ENCODE data around the gene FOSL2. TPM values are rescaled to one million over a fixed set of nuclear protein-coding genes. Genes with fewer than 3 reads are reported as not detected.

The FOSL2 gene
- polyA plus RNA-seq, 3 donors: 19.3 to 174 (median 113) TPM

DNA sequence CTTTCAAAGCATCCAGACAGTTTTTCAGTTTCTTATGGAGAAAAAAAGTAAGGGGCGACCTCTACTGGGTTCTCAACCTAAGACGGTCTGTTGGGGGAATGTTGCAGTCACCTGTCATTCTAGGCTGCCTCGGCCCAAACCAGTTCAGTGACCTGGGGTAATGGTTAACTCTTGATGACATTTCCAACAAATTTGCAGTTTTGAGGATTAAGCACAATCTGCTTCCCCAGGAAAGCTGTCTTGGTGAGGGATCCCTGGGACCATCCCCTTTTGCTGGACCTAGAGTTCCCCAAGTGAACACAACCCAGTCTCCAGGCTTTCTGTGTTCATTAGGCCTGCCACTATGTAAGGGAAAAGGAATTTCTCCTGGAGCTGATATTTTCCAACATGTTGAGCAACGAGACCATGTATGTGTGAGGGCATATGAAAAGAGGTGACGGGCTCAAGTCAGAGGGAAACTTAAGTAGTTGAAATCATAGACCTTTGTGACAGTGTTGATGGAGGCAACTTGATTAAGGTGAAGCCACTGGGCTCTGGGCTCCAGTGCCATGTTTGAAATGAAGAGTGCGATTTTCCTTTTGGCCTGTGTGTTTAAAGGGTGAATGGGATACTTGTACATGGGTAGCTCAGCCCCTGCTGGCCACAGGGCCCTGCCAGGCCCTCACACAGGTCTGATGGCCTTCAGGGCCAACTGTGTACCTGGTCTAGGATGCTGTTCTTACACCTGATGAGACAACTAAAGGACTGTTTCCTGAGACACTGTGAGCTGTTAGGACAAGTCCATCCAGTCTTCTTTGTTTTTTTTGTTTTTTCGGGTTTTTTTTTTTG lies 27.0 kb downstream of the FOSL2 start:
- no peak overlapping the region for H3K27ac ChIP-seq (ENCODE audit: low read depth, low read length)

DNA sequence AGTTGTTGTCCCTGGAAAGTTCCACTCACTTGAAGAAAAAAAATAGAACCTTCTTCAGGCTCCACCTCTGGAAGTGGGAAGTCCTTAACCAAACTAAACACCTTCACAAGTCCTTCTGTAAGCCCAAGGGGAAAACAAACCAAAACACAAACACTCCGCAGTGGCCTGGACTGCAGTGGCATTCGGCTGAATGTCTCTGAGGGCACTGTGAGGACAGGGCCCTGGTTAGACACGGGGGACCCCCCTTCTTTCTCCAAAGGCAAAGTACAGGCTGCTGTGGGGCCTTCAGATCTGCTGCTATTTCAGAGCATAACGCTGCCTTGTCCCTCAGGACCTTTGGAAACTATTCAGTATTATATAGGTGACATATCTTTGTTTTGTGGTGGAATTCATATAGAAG lies 28.1 kb downstream of the FOSL2 start:
- 72 to 79% (median 77%) methylated on average over 4 of the region's 4 CpGs for WGBS, 3 donors
- H3K27ac ChIP-seq (ENCODE audit: low read depth, low read length): no peak overlapping the region

More for the DNA sequence above, 27.0 kb downstream of the FOSL2 start:
- WGBS, 3 donors: 55 to 89% (median 84%) methylated on average over 7 of the region's 7 CpGs

DNA sequence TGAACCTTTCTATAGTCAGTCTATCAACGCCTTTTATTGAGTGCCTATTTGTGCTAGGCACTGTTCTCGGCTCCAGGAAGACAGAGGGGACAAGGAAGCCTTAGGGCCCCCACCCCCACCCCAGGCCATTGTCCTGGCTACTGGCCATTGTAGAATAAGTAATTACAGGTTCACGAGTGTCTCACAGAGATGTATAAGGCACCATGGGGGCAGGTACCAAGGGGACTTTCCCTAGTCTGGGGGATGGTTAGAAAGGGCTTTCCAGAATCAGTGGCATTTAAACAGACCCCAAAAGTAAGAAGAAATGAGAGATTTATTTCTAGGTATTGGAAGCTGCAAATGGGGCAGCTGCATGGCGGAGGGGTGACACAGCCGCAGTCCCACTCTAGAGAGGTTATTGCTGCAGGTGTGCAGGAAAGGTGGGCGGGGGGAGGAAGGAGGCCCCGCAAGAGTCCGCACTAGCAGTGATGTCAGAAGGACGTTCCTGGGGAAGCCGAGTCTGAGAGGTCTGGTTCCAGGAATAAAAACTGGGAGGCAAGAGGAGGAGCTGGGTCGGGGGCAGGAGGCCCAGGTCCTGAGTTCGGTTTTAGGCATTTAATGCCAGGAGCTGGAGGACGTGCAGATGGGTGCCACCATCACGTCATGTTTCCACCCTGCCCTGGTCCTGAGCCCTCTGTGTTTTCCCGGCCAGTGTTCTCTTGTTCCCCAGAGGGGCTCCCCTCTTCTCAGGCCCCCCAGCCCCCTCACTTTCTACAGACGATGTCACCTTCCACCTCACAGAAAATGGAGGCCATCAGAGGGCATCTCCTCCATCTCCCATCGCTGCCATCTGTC lies 30.5 kb downstream of the FOSL2 start:
- H3K27ac ChIP-seq (ENCODE audit: low read depth, low read length): no peak overlapping the region

DNA sequence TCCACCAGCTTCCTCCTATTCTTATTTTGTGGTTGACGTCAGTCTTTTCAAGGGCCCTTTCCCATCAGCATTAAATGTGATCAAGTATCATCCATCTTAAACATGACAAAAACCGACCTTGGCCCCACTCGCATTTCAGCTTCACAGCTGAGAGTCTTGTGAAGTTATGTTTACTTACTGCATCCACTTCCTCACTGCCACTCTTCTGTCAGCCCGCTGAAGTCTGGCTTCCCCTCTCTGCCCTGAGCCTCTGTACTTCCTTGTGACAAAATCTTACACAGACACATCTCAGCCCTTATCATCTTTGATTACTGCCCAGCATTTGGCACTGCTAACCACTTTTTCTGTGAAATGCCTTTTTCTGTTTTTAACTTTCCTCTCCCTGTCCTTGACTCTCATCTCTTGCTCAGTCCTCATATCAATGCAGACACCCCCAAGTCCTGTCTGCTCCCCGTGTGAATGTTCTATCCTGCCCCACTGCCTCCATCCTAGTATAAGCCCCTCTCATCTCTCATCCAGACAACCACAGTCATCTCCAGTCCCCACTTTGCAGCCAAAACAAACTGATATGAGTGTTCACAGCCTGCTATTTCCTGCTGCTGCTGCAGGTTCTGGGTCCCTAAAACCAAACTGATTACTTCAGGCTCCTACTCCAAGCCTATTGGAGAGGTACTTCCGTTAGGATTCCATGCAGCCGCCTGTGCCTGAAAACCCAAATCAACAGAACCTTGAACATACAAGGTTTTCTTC lies 31.4 kb downstream of the FOSL2 start:
- H3K27ac ChIP-seq (ENCODE audit: low read depth, low read length): no peak overlapping the region
- WGBS, 3 donors: 8 to 26% (median 22%) methylated on average over 7 of the region's 7 CpGs

More for the DNA sequence above, 30.5 kb downstream of the FOSL2 start:
- WGBS, 3 donors: 65 to 78% (median 77%) methylated on average over 17 of the region's 17 CpGs

DNA sequence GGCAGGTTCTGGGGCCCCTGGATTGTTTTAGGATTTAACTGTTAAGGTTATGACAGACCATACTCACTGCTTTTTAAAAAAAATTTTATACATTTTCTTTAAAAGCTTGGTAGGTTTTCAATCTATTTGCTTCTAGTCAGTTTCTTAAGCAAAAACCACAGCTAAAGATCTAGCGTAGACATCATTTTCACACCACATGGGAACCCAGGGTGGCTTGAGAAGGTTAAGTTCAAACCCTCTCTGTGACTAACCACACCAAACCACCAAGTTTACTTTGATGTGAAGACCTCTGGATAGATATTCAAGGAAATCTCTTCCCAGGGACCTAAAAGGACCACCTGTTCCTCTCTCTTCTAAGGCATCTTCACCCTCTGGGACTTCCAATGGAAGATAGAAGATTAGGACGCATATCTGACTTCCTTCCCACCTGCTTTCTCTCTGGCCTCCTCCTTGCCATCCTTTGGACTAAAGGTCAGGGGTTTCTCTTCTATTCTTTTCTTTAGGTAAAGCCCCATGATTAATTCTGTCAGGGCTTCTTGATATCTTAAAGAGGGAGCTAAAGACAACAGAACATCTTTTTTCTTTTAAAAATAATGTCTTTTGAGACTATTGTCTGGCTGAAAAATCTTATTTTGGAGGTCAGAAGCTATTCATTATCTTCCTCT lies 32.3 kb downstream of the FOSL2 start:
- no peak overlapping the region for H3K27ac ChIP-seq (ENCODE audit: low read depth, low read length)
- 77 to 85% (median 78%) methylated on average over 2 of the region's 2 CpGs for WGBS, 3 donors

DNA sequence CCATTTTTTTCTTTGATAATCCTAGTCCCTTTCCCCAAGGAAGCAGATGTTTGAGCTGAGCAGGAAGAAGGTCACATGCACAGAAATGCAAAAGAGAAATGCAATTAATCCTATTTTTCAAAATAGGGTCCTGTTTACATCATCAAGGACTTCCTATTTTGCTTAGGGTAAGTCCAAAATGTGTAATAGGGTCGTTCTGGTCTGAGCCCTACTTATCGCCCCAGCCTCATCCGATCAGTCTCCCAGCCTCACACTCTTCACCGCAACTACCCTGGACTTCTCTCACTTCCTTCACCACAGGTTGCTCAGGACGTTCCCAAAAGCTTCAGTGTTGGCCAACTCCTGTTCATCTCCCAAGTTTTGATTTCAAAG lies 32.8 kb downstream of the FOSL2 start:
- H3K27ac ChIP-seq (ENCODE audit: low read depth, low read length): no peak overlapping the region
- 57 to 88% (median 57%) methylated on average over 5 of the region's 5 CpGs for WGBS, 3 donors

DNA sequence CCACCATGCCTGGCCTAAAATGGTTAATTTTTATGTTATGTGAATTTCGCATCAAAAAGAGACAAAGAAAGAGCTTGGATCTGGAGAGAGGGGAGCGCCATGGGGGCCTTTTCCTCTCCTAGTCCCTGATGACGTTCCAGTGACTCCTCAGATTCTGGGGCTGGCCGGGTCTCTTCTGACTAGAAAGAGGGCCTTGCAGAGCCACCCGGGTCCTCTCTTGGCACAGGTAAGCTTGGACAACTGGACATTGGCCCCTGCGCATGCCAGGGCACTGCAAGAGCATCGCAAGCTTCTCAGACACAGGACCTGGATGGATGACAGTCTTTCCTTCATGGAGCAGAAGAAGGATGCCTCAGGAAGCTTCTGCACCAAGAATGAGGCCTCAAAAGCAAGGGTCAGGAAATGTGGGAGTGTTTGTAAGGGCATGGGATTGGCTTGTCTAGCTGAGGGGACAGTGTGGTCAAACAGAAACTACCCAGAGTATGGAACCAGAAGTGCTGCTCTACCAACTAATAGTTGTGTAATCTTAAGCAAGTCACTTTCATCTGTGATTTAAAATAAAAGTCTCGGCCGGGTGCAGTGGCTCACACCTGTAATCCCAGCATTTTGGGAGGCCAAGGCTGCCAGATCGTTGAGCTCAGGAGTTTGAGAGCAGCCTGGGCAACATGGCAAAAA lies 35.2 kb downstream of the FOSL2 start:
- WGBS, 3 donors: 86% methylated on average over 10 of the region's 10 CpGs

DNA sequence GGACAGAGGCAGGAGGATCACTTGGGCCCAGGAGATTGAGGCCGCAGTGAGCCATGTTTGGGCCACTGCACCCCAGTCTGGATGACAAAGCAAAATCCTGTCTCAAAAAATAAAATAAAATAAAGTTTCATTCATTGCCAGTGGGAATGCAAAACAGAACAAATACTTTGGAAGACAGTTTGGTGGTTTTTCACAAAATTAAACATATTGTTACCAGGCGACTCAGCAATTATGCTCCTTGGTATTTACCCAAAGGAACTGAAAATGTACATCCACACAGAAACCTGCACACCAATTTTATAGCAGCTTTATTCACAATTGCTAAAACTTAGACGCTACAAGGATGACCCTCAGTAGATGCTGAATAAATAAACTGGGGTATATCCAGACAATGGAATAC lies 35.8 kb downstream of the FOSL2 start:
- WGBS, 3 donors: 93 to 97% (median 94%) methylated on average over 3 of the region's 3 CpGs
- H3K27ac ChIP-seq (ENCODE audit: low read depth, low read length): no peak overlapping the region

More for the DNA sequence above, 35.2 kb downstream of the FOSL2 start:
- no peak overlapping the region for H3K27ac ChIP-seq (ENCODE audit: low read depth, low read length)

DNA sequence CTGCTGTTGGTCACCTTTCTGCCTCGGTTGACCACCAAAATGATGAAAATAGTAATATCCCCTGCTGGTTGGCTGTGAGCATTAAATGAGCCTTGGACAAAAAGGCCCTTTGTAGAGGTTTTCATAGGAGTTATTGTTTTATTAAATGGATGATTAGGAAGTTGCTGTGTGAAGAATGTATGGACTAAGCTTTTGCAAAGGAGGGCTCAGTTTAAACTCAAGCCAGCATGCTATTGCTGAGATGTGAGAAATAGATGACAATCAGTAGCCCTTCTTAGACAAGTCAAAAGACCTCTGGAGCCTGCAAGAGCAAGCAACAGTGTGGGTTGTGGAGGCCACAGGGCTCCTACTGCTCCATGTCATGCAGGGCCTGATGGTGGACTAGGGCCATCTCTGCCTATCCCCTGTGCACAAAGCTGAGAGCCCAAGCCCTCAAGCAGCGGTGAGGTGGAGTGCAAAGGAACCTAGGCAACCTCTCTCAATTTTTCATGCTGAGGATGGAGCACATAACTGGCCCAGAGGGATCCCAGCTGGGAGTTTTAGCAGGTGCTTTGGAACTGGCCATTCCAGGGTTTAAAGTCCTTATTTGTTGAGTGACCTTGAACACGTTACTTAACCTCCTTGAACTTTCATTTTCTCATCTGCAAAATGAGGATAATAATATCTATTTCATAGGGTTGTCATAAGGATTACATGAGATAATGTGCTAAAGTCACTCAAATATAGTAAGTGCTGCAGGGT lies 37.1 kb downstream of the FOSL2 start:
- no peak overlapping the region for H3K27ac ChIP-seq (ENCODE audit: low read depth, low read length)
- 57 to 92% (median 82%) methylated on average over 3 of the region's 3 CpGs for WGBS, 3 donors

DNA sequence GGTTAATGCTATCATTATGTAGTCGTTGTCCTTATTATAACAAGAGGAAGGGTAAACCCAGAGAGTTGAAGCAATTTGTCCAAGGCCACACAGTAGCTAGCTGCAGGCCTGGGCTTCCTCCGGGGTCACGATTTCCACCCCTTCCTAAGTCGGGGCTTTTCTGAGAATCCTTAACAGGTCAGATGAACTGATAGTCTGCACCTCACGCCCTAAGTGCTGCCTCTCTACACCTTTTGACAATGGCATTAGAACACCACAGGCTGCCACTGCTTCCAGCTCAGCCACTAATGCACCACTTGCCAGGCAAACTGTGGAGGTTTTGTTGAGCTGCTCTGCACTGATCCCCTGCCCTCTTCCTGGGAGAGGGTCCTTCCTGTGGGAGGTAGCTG lies 37.7 kb downstream of the FOSL2 start:
- H3K27ac ChIP-seq (ENCODE audit: low read depth, low read length): no peak overlapping the region

DNA sequence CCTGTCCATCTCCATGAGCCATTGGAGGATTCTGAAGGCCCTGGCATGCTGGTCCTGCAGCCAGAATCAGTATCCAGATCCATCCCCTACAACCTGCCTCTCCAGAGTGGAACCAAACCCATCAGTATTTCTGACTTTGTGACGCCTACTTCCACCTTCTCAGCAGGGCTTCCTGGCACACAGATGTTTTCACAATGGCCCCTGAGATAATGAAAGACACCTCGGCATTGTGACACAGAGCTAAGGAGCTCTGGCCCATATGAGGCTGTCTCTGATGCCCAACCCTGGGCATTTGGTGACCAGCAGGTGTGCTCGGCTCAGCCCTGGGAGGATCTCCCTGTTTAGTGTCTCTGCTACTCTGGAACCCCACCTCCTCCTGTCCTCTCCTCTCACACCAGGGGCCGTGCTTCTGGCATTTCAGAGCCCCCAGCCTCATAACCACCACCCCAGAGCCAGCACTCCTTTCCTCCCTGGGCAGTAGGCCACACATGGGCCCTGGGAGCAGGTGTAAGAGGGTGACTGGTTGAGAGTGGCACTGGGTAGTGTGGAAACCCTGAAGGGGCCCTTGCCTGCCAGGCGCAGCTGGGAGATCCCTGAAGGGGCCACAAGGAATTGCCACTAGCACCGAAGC lies 38.2 kb downstream of the FOSL2 start:
- no peak overlapping the region for H3K27ac ChIP-seq (ENCODE audit: low read depth, low read length)
- WGBS, 3 donors: 66 to 73% (median 70%) methylated on average over 6 of the region's 6 CpGs

More for the DNA sequence above, 37.7 kb downstream of the FOSL2 start:
- 31 to 85% (median 79%) methylated on average over 5 of the region's 5 CpGs for WGBS, 3 donors

DNA sequence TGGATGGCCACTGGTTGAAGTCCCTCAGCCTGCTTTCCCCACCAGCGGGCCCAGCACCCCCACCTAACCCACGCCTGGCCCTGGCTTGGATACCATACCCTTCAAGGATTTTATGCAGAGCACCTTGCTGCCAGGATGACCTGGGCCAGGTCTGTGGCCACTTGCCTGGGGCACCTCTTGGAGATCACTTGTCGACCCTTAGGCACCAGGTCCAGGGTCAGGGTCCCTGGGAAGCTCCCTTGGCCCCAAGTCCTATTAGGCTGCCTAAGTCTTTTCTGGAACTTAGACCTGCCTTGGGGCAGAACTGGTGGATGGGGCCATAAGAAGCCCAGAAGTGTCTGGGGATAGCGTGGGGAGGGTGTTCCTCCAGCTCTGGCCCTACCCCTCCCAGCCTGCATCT lies 39.1 kb downstream of the FOSL2 start:
- H3K27ac ChIP-seq (ENCODE audit: low read depth, low read length): no peak overlapping the region
- 95 to 96% (median 95%) methylated on average over 4 of the region's 4 CpGs for WGBS, 3 donors

DNA sequence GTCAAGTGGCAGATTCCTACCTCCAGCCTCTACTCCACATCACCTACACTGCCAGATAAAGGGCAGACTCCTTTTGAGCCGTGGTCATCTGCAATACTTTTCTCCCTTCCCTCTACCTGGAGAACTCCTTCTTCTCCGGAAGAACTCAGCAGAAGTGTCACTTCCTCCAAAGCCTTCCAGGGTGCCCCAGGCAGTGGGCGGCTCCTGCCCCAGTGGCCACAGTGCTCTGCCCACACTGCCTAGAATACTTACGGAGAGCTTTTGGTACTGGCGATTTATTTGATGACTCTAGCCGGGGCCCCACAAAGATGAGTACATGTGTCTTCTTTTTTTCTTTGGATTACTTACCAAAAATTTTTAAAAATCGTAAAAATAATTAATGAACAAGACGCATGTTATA lies 39.7 kb downstream of the FOSL2 start:
- H3K27ac ChIP-seq (ENCODE audit: low read depth, low read length): no peak overlapping the region
- 79 to 94% (median 84%) methylated on average over 8 of the region's 8 CpGs for WGBS, 3 donors

DNA sequence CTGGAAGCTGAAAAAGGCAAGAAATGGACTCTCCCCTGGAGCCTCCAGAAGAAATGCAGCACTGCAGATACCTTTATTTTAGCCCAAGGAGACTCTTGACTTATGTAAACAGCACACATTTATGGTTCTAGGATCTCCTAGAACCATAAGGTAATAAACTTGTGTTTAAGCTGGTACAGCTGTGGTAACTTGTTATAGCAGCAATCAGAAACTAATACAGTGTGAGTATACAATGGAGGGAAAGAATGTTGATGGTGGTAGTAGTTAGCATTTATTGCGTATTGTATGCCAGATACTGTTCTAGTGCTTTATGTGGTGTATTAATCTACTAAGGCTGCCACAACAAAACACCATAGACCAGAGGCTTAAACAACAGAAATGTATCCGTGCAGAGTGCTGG lies 40.6 kb downstream of the FOSL2 start:
- H3K27ac ChIP-seq (ENCODE audit: low read depth, low read length): no peak overlapping the region
- WGBS, 3 donors: 90 to 100% (median 99%) methylated on average over 2 of the region's 2 CpGs

DNA sequence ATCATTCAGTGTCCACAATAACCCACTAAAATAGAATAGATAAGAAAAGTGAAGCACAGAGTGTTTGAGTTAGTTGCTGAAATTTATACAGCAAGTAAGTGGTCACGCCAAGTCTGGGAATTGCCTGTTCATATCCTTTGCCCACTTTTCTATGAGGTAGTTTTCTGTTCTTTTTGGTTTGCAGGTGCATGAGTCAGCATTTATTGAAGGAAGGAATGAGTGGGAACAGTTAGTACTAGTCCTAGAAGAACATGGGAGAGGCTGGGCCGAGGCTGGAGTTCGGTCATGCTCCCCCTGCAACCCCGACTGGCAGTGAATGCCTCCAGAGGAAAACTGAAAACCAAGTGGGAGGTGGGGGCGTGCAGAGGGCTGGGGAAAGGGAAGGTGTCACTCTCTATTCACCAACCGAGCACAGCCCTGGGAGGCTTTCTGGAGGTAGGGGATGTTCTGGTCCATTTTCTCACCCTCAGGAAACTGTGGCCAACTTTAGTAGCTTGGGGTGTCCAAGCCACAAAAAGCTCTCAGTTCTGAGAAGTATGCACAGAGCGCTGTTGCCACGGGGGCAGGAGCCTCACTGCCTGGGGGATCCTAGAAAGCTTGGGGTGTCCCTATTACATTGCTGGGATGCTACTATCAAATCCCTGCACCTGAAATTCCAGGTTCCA lies 41.4 kb downstream of the FOSL2 start:
- 84 to 94% (median 85%) methylated on average over 8 of the region's 8 CpGs for whole genome bisulfite sequencing, 3 donors
- H3K27ac ChIP-seq (ENCODE audit: low read depth, low read length): no peak overlapping the region

DNA sequence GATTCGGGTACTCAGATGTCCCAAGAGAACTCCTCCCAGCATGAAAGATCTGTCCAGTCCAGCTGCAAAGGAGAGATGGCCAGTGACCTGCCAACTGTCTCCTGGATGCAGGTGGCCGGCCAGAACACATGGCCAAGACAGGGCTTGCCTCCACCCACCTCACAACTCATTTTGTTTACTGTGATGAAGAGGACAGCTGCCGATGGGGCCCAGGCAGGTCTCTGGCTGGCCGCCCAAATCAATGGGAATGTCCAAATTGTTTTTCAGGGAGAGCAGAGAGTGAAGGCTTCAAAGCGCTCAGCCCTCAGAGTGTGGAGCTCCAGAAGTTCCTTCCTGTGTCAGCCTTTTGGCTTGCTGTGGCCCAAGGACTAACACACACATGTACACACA lies 41.9 kb downstream of the FOSL2 start:
- WGBS, 3 donors: 63 to 76% (median 65%) methylated on average over 5 of the region's 5 CpGs
- H3K27ac ChIP-seq (ENCODE audit: low read depth, low read length): no peak overlapping the region

Measured in adipose tissue (tissue), 3 donors.